Adrenal gland (tissue), 5 donors: Measurements from ENCODE around the gene CASTOR1.

Experiments
- CTCF ChIP-seq, 6 experiments: fragments of 450-650 bp in 4 of 6; fragments of 200-600 bp in 2 of 6; sonication (generic) in 1 of 6; IDR thresholded peaks; 1 replicate in 5 of 6; 2 replicates in 1 of 6; pipeline versions ENCODE4 v1.5.1 to v1.8.0; 2016 to 2021; ENCODE audit warnings: antibody characterized with exemption in 6 of 6, mild to moderate bottlenecking in 2 of 6, moderate library complexity in 1 of 6
- POLR2A ChIP-seq, 2 donors: fragments of 450-650 bp; IDR thresholded peaks; one replicate each; pipeline ENCODE4 v1.6.1; 2017; ENCODE audit warnings: antibody characterized with exemption in 2 of 2, mild to moderate bottlenecking in 2 of 2, moderate library complexity in 1 of 2
- donor health status: DM: no; HTN: no; CAD: no.

- TF ChIP-seq CTCF (IDR thresholded peaks at IDR 0.05) (no peak), POLR2A (IDR thresholded peaks at IDR 0.05) (no peak)
Measured at GRCh38 chr22:30236875-30237274, 52.4 kb downstream of the CASTOR1 start.
